Left lung (tissue), 10 donors: ENCODE data around the gene CIRBP. TPM values are rescaled to one million over a fixed set of nuclear protein-coding genes. Genes with fewer than 3 reads are reported as not detected.

Experiments used
- ATAC-seq: fragments of 200-7000 bp; cut with Tn5 transposase; one replicate; pipeline ENCODE4 v1.9.1; 2020; ENCODE audit warnings: moderate library complexity
- DNase-seq, 4 donors: peaks; one replicate each; pipeline ENCODE4 v3.0.0-alpha.2; 2013 to 2020
- H3K27ac ChIP-seq, 2 donors: fragments of 200-600 bp; sonication (generic) in 1 of 2; one replicate each; pipeline versions ENCODE4 v1.5.0 to v1.8.0; 2020 to 2021
- H3K27me3 ChIP-seq, 2 donors: fragments of 200-600 bp; sonication (generic) in 1 of 2; one replicate each; pipeline versions ENCODE4 v1.5.0 to v1.8.0; 2020 to 2021
- H3K36me3 ChIP-seq, 2 donors: fragments of 200-600 bp; sonication (generic) in 1 of 2; one replicate each; pipeline versions ENCODE4 v1.5.0 to v1.8.0; 2020 to 2021
- H3K4me1 ChIP-seq, 2 donors: fragments of 200-600 bp; one replicate each; pipeline ENCODE4 v1.8.0; 2021
- H3K4me3 ChIP-seq, 2 donors: fragments of 200-600 bp; sonication (generic) in 1 of 2; one replicate each; pipeline versions ENCODE4 v1.5.0 to v1.8.0; 2020 to 2021; ENCODE audit warnings: mild to moderate bottlenecking in 1 of 2
- H3K9me3 ChIP-seq, 2 donors: fragments of 200-600 bp; sonication (generic) in 1 of 2; one replicate each; pipeline versions ENCODE4 v1.5.0 to v1.8.0; 2020 to 2021
- CTCF ChIP-seq, 2 donors: fragments of 200-600 bp; sonication (generic) in 1 of 2; IDR thresholded peaks; one replicate each; pipeline versions ENCODE4 v1.5.0 to v1.8.0; 2021; ENCODE audit warnings: antibody characterized with exemption in 2 of 2
- intact Hi-C, 2 donors: fragments of 100-400 bp; cut with DNase I; formaldehyde crosslinking; loops; one replicate each; pipeline versions ENCODE4 v1.11.2 to v1.14.2; 2022
- polyA plus RNA-seq, 6 donors: library from polyadenylated mRNA; unstranded; fragments of 120-200 nt; gene quantifications; one replicate each; pipeline ENCODE4 v1.2.1, GENCODE V29; 2013; ENCODE audit not compliant: insufficient read length in 6 of 6
- total RNA-seq, 2 donors: library from RNA; stranded (reverse); fragmentation: NEBNext Ultra II Directional; extraction: Animal tissue kit (Norgen Biotek cat#: 25700); gene quantifications; one replicate each; pipeline ENCODE4 v1.2.1, GENCODE V29; 2021
- donor health status: DM: no; HTN: yes; CAD: no.
- donor health status: DM: no; HTN: no; CAD: no.

CIRBP gene
- total and polyA plus RNA-seq, 8 donors, result 220 to 1,079 (median 949) TPM

- Histone ChIP-seq H3K27me3 (no peaks in the 10 kb centered on the region), H3K36me3 (peaks cover 0 to 19% of the 10 kb centered on the region in 2 donors), H3K9me3 (no peaks in the 10 kb centered on the region), H3K4me1 (peaks cover 58 to 97% of the 10 kb centered on the region in 2 donors), H3K4me3 (peak overlapping the region; percentile 59 to 68), H3K27ac (peak overlapping the region; percentile 93 to 99)
- intact Hi-C loops, result no loop called here
- peak; percentile 56 for ATAC-seq
- DNase-seq, result peak in 2 of 4 donors; percentile 89 to 94
- TF ChIP-seq CTCF (IDR thresholded peaks at IDR 0.05), result no peak
Measured at GRCh38 chr19:1261798-1262622, 7.1 kb upstream of the CIRBP start.

- H3K27ac ChIP-seq, result peak overlapping the region; percentile 93 to 99
- intact Hi-C loops, result no loop called here
- ATAC-seq, result no peak
- TF ChIP-seq CTCF (IDR thresholded peaks at IDR 0.05), result no peak
- H3K4me3 ChIP-seq, result peak overlapping the region in 1 of 2 donors; percentile 68
- no peaks in the 10 kb centered on the region for H3K27me3 ChIP-seq
- H3K9me3 ChIP-seq, result no peaks in the 10 kb centered on the region
- peaks cover 0 to 12% of the 10 kb centered on the region in 2 donors for H3K36me3 ChIP-seq
- H3K4me1 ChIP-seq, result peaks cover 63 to 97% of the 10 kb centered on the region in 2 donors
- DNase-seq, result no peak
Measured at GRCh38 chr19:1262623-1263123, 6.5 kb upstream of the CIRBP start.

- Histone ChIP-seq H3K4me3 (peak overlapping the region in 1 of 2 donors; percentile 68), H3K36me3 (peaks cover 0 to 7% of the 10 kb centered on the region in 2 donors), H3K4me1 (peaks cover 60 to 97% of the 10 kb centered on the region in 2 donors), H3K27me3 (no peaks in the 10 kb centered on the region), H3K27ac (peak overlapping the region in 1 of 2 donors; percentile 99), H3K9me3 (no peaks in the 10 kb centered on the region)
- no peak for ATAC-seq
- TF ChIP-seq CTCF (IDR thresholded peaks at IDR 0.05), result no peak
- no peak for DNase-seq
- intact Hi-C loops, result no loop called here
Measured at GRCh38 chr19:1263188-1263587, 5.9 kb upstream of the CIRBP start.

GRCh38 chr19:1264801-1265614 lies 4.1 kb upstream of the CIRBP start:
- DNase-seq, result peak in 1 of 4 donors; percentile 92
- peak overlapping the region; percentile 79 to 99 for H3K27ac ChIP-seq
- intact Hi-C loops, result no loop called here
- H3K4me1 ChIP-seq, result peaks cover 49 to 89% of the 10 kb centered on the region in 2 donors
- H3K9me3 ChIP-seq, result no peaks in the 10 kb centered on the region
- H3K36me3 ChIP-seq, result no peaks in the 10 kb centered on the region
- peak; percentile 3 for ATAC-seq
- TF ChIP-seq CTCF (IDR thresholded peaks at IDR 0.05), result no peak
- H3K27me3 ChIP-seq, result no peaks in the 10 kb centered on the region
- peak overlapping the region in 1 of 2 donors; percentile 65 for H3K4me3 ChIP-seq
